SU-DHL-6 (cell line): ENCODE results near the gene CHST13.

Source experiments
- H2AFZ ChIP-seq: fragments of 200-600 bp; sonication (generic); 2 replicates; pipeline ENCODE4 v1.6.1; 2014; ENCODE audit warnings: low read depth, mild to moderate bottlenecking, moderate library complexity, mixed read lengths, antibody characterized with exemption, low read length; ENCODE audit not compliant: severe bottlenecking
- H3F3A ChIP-seq: fragments of 200-600 bp; shearing (Covaris generic); 2 replicates; pipeline ENCODE4 v1.6.0; 2016; ENCODE audit warnings: antibody characterized with exemption, mild to moderate bottlenecking; ENCODE audit not compliant: insufficient read depth
- H3K27ac ChIP-seq: fragments of 200-600 bp; sonication (generic); 2 replicates; pipeline ENCODE4 v1.5.1; 2016; ENCODE audit warnings: low read depth, mild to moderate bottlenecking, low read length, moderate library complexity, mixed read lengths
- H3K27me3 ChIP-seq: fragments of 200-600 bp; sonication (generic), shearing (Covaris generic); 2 replicates; pipeline ENCODE4 v1.6.0; 2014; ENCODE audit warnings: mild to moderate bottlenecking, low read length
- H3K36me3 ChIP-seq: fragments of 200-600 bp; sonication (generic); 2 replicates; pipeline ENCODE4 v1.6.1; 2014; ENCODE audit warnings: mild to moderate bottlenecking, low read length, mixed read lengths
- H3K4me2 ChIP-seq: fragments of 300-600, 200-600 bp; shearing (Covaris generic), sonication (generic); 2 replicates; pipeline ENCODE4 v1.6.0; 2014; ENCODE audit warnings: low read length, low read depth, mild to moderate bottlenecking; ENCODE audit not compliant: poor library complexity, severe bottlenecking
- H3K4me3 ChIP-seq: fragments of 200-600 bp; sonication (generic); 2 replicates; pipeline ENCODE4 v1.5.1; 2014; ENCODE audit warnings: antibody characterized with exemption, low read length, mild to moderate bottlenecking, mixed read lengths; ENCODE audit not compliant: insufficient read depth, poor library complexity, severe bottlenecking
- H3K79me2 ChIP-seq: fragments of 200-600 bp; sonication (generic); 2 replicates; pipeline ENCODE4 v1.6.1; 2014; ENCODE audit warnings: mild to moderate bottlenecking, low read length, moderate library complexity; ENCODE audit not compliant: insufficient read depth
- H3K9ac ChIP-seq: fragments of 200-600 bp; sonication (generic); 2 replicates; pipeline ENCODE4 v1.7.0; 2014; ENCODE audit warnings: mild to moderate bottlenecking, low read length
- H3K9me2 ChIP-seq: fragments of 200-600 bp; sonication (generic); replicated peaks from 2 replicates; pipeline ENCODE4 v1.6.1; 2014; ENCODE audit warnings: low read length; ENCODE audit not compliant: insufficient read depth
- H3K9me3 ChIP-seq: fragments of 200-600 bp; sonication (generic); 2 replicates; pipeline ENCODE4 v1.6.1; 2014; ENCODE audit warnings: low read length, mixed read lengths; ENCODE audit not compliant: insufficient read depth
- H4K20me1 ChIP-seq: fragments of 200-600 bp; sonication (generic); 2 replicates; pipeline ENCODE4 v1.6.1; 2014; ENCODE audit warnings: low read depth, mild to moderate bottlenecking, antibody characterized with exemption, low read length, moderate library complexity, mixed read lengths
- EZH2phosphoT487 ChIP-seq: fragments of 200-600 bp; sonication (generic), shearing (Covaris generic); conservative IDR thresholded peaks from 2 replicates; pipeline ENCODE4 v1.6.1; 2018; ENCODE audit warnings: mild to moderate bottlenecking, antibody characterized with exemption, low read length, moderate library complexity, mixed read lengths
- TF ChIP-seq, protein P1 (sequence below): fragments of 200-600 bp; sonication (generic); IDR thresholded peaks from one replicate; pipeline ENCODE4 v1.5.1; 2017; ENCODE audit warnings: antibody characterized with exemption, mild to moderate bottlenecking, low read length, moderate library complexity; ENCODE audit not compliant: insufficient read depth, poor library complexity, severe bottlenecking

The CHST13 gene

DNA sequence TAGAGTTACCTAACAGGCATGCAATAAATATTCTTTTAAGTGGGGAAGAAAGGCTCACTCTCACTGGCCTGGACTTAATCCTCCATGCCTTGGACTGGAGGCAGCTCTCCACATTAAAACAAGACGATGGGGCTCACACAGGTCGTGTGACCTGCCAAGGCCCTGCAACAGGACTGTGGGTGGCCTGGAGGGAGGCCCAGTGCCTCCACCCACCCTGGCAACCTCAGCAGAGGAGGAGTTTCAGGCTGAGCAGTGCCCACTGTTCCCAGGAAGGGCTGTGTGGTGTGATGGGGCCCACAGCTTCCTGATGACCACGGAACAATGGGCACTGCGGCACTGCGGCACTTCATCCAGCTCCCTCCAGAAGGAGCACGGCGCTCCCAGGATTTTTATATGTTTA lies 11.9 kb upstream of the CHST13 start:
- Histone ChIP-seq H3K4me2 (no peak overlapping the region), H2AFZ (no peak overlapping the region), H3K4me3 (no peak overlapping the region), H3K36me3 (no peaks in the 10 kb centered on the region), H3K79me2 (no peaks in the 10 kb centered on the region), H3K9ac (no peak overlapping the region), H3K27ac (no peak overlapping the region), H3K9me2 (no peaks in the 10 kb centered on the region), H3K9me3 (no peaks in the 10 kb centered on the region), H3K27me3 (no peaks in the 10 kb centered on the region), H4K20me1 (no peaks in the 10 kb centered on the region), H3F3A (no peaks in the 10 kb centered on the region)
- no peak for TF ChIP-seq EZH2phosphoT487

DNA sequence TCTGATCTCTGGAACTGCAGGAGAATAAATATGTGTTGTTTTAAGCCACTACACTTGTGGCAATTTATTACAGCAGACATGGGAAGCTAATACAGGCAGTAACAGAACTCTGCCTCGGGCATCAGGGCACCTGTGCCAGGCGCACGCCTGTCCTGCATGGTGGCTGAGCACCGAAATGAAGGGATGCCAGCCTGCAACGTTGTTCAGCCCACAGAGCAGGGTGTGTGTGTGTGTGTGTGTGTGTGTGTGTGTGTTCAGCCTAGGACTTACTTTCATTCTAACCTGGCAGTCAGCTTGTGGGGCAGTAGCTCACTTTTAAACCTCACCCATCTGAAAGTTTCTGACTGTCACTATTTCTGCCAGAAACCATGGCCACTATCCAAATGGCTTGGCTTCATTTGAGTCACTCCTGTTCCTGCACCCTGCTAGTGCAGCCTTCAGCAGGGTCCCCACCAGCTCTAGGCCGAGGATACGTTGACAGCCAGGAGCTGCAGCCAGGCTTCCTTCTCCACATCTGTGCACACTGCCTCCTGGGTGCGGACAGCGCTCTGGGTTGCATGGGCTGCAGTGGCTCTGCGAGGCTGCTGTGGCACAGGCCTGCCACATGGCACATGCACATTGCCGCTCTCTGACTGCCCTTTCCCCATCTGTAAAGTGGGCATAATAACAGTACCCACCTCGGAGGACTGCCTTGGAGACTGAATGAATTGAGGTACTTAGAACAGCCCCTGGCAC lies 10.9 kb upstream of the CHST13 start:
- no peak overlapping the region for H3K9ac ChIP-seq

DNA sequence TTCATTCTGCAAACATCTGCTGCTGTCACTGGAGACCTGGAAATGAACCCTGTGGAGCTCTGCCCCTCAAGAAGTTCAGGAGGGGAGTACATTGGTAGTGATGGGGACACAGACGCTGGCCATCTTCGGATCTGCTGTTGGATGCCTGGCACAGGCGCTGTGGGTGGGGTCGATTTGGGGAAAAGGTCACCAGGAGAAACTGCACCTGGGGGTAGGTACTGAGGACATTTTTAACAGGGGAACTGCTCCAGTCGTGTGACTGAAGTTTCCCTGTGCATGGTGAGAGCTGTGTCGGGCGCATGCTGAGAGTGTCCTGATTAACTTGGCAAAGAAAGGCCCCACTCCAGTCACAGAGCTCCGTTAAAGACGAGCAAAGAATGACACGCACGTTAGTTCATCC lies 9.8 kb upstream of the CHST13 start:
- no peak overlapping the region for H3K4me3 ChIP-seq
- no peaks in the 10 kb centered on the region for H3K27me3 ChIP-seq
- no peaks in the 10 kb centered on the region for H3K79me2 ChIP-seq
- no peaks in the 10 kb centered on the region for H4K20me1 ChIP-seq
- no peak overlapping the region for H3K9ac ChIP-seq
- no peaks in the 10 kb centered on the region for H3F3A ChIP-seq
- H2AFZ ChIP-seq, result no peak overlapping the region
- H3K9me3 ChIP-seq, result no peaks in the 10 kb centered on the region
- no peaks in the 10 kb centered on the region for H3K9me2 ChIP-seq
- no peak for TF ChIP-seq EZH2phosphoT487
- TF ChIP-seq, protein P1, sequence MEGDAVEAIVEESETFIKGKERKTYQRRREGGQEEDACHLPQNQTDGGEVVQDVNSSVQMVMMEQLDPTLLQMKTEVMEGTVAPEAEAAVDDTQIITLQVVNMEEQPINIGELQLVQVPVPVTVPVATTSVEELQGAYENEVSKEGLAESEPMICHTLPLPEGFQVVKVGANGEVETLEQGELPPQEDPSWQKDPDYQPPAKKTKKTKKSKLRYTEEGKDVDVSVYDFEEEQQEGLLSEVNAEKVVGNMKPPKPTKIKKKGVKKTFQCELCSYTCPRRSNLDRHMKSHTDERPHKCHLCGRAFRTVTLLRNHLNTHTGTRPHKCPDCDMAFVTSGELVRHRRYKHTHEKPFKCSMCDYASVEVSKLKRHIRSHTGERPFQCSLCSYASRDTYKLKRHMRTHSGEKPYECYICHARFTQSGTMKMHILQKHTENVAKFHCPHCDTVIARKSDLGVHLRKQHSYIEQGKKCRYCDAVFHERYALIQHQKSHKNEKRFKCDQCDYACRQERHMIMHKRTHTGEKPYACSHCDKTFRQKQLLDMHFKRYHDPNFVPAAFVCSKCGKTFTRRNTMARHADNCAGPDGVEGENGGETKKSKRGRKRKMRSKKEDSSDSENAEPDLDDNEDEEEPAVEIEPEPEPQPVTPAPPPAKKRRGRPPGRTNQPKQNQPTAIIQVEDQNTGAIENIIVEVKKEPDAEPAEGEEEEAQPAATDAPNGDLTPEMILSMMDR, result no peak
- no peaks in the 10 kb centered on the region for H3K36me3 ChIP-seq
- H3K27ac ChIP-seq, result no peak overlapping the region
- H3K4me2 ChIP-seq, result no peak overlapping the region

More for the DNA sequence above, 10.9 kb upstream of the CHST13 start:
- H3K4me3 ChIP-seq, result no peak overlapping the region
- TF ChIP-seq, protein P1, result no peak
- no peak for TF ChIP-seq EZH2phosphoT487
- H3K79me2 ChIP-seq, result no peaks in the 10 kb centered on the region
- H3K9me2 ChIP-seq, result no peaks in the 10 kb centered on the region
- no peaks in the 10 kb centered on the region for H3K9me3 ChIP-seq
- no peak overlapping the region for H2AFZ ChIP-seq
- H4K20me1 ChIP-seq, result no peaks in the 10 kb centered on the region
- H3K27ac ChIP-seq, result no peak overlapping the region
- H3F3A ChIP-seq, result no peaks in the 10 kb centered on the region
- no peaks in the 10 kb centered on the region for H3K36me3 ChIP-seq
- H3K27me3 ChIP-seq, result no peaks in the 10 kb centered on the region
- H3K4me2 ChIP-seq, result no peak overlapping the region

GRCh38 chr3:126515066-126515706 lies 8.8 kb upstream of the CHST13 start:
- H2AFZ ChIP-seq, result no peak overlapping the region
- H3K27me3 ChIP-seq, result no peaks in the 10 kb centered on the region
- H3K4me2 ChIP-seq, result no peak overlapping the region
- TF ChIP-seq, protein P1, result no peak
- no peak for TF ChIP-seq EZH2phosphoT487
- H3F3A ChIP-seq, result no peaks in the 10 kb centered on the region
- no peaks in the 10 kb centered on the region for H3K9me3 ChIP-seq
- no peak overlapping the region for H3K4me3 ChIP-seq
- no peak overlapping the region for H3K27ac ChIP-seq
- no peaks in the 10 kb centered on the region for H3K79me2 ChIP-seq
- H3K9ac ChIP-seq, result no peak overlapping the region
- no peaks in the 10 kb centered on the region for H4K20me1 ChIP-seq
- no peaks in the 10 kb centered on the region for H3K36me3 ChIP-seq
- no peaks in the 10 kb centered on the region for H3K9me2 ChIP-seq
